ENCODE data around the gene NT5C3B. TPM values are rescaled to one million over a fixed set of nuclear protein-coding genes. Genes with fewer than 3 reads are reported as not detected.

NT5C3B gene
- total and polyA plus RNA-seq, 2 donors (not counting 1 experiment from before 2014, with no cell fraction given), result 49.6 to 50.1 TPM

DNA sequence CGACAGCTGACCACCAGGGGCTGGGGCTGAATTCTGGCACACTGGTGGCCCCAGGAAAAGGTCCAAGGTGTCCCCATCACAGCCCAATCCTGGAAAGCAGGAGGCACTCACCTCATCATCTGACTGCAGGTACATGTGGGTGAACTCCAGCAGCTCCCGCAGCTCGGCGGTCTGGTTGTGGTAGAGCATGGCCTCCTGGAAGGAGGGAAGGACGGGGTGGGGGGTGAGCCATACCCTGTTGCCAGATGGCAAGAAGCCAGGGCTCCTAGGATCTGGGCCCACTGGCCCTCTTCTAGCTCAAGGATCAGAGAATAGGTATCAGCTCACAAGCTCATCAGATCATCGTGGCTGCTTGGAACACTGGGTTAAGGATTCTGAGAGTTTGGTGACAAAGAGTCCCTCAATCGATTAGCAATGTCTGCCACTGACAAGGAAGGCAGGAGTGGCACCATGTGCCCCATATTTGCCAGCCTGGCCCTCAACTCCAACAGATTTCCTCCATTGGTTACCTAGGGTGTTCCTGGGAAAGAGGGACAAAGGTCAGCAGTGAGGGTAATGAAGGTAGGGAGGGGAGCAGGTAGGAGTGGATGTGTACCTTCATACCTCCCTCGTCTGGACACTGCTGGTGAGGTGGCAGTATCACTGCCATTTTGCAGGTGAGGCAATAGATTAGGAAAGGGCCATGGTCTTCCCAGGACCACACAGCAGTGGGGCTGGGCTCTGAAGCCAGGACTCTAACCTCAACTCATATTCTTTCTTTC lies 29.2 kb downstream of the NT5C3B start:
- no peak for DNase-seq
- no peaks in the 10 kb centered on the region for H3K36me3 ChIP-seq (replicated peaks in 1 of 2; ENCODE audit: control extremely low read depth in 1 of 2, control insufficient read depth in 1 of 2, extremely low read depth in 1 of 2, insufficient read depth in 2 of 2, low read length in 1 of 2)
- no peak for TF ChIP-seq EZH2 (IDR thresholded peaks at IDR 0.05; ENCODE audit: borderline replicate concordance, insufficient read depth, low read depth, low read length, poor library complexity, severe bottlenecking)
- TF ChIP-seq, protein P1, sequence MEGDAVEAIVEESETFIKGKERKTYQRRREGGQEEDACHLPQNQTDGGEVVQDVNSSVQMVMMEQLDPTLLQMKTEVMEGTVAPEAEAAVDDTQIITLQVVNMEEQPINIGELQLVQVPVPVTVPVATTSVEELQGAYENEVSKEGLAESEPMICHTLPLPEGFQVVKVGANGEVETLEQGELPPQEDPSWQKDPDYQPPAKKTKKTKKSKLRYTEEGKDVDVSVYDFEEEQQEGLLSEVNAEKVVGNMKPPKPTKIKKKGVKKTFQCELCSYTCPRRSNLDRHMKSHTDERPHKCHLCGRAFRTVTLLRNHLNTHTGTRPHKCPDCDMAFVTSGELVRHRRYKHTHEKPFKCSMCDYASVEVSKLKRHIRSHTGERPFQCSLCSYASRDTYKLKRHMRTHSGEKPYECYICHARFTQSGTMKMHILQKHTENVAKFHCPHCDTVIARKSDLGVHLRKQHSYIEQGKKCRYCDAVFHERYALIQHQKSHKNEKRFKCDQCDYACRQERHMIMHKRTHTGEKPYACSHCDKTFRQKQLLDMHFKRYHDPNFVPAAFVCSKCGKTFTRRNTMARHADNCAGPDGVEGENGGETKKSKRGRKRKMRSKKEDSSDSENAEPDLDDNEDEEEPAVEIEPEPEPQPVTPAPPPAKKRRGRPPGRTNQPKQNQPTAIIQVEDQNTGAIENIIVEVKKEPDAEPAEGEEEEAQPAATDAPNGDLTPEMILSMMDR (IDR thresholded peaks at IDR 0.05), result no peak
- no peak overlapping the region for H3K4me2 ChIP-seq (replicated peaks; ENCODE audit: low read depth, low read length, poor library complexity, severe bottlenecking)
- H3K4me1 ChIP-seq (ENCODE audit: control insufficient read depth in 2 of 2, insufficient read depth in 2 of 2, low read length in 2 of 2), result peaks cover 13 to 17% of the 10 kb centered on the region in 2 donors
- Mint-ChIP-seq H3K27ac (no peak overlapping the region), H3K27me3 (peaks cover 6% of the 10 kb centered on the region), H3K9me3 (ENCODE audit: insufficient read depth) (no peaks in the 10 kb centered on the region), H3K4me1 (peaks cover 14% of the 10 kb centered on the region), H3K4me3 (no peak overlapping the region)
- H3K27me3 ChIP-seq (replicated peaks in 1 of 4; ENCODE audit: control extremely low read depth in 1 of 4, control insufficient read depth in 3 of 4, insufficient read depth in 4 of 4, low read length in 3 of 4), result peaks cover 0 to 13% (median 3%) of the 10 kb centered on the region in 4 experiments
- no peaks in the 10 kb centered on the region for H3K79me2 ChIP-seq (ENCODE audit: control insufficient read depth, insufficient read depth, low read length)
- no peak overlapping the region for H2AFZ ChIP-seq (ENCODE audit: insufficient read depth, low read depth, low read length, poor library complexity, severe bottlenecking)
- ChIA-PET CTCF (interaction anchor here (1.0 to 9.3 kb wide), 2 partner anchors 8 to 71 kb away, joined by 3 to 100 read pairs; partner anchors contain the start of gene HAP1), POLR2A (interaction anchor here (0.6 to 1.1 kb wide), 2 partner anchors 14 to 58 kb away, joined by 3 to 5 read pairs; no protein-coding TSS in a partner anchor)
- intact Hi-C loops (cut with micrococcal nuclease), result no loop called here
- H4K20me1 ChIP-seq (ENCODE audit: control insufficient read depth, insufficient read depth, low read length, poor library complexity, severe bottlenecking), result no peaks in the 10 kb centered on the region
- no peak overlapping the region for H3K9ac ChIP-seq (ENCODE audit: low read length)
- WGBS (ENCODE audit: insufficient coverage), result 88% methylated on average over 8 of the region's 8 CpGs
- H3K4me3 ChIP-seq (ENCODE audit: control extremely low read depth in 1 of 5, extremely low read depth in 1 of 5, insufficient read depth in 1 of 5, low read depth in 2 of 5, low read length in 4 of 5), result no peak overlapping the region
- no peaks in the 10 kb centered on the region for H3K9me3 ChIP-seq (ENCODE audit: control extremely low read depth in 1 of 3, control insufficient read depth in 2 of 3, insufficient read depth in 1 of 3, low read length in 2 of 3)
- no peak overlapping the region for H3K27ac ChIP-seq (ENCODE audit: low read length in 2 of 2)
- no peak for ATAC-seq (ENCODE audit: low read depth)
